GM19035 (cell line): Measurements from ENCODE around the gene POLR3H.

Experiments
- ATAC-seq: cut with Tn5 transposase; IDR thresholded peaks from one replicate; pipeline ENCODE4 v1.9.1; 2021; ENCODE audit not compliant: unreplicated experiment

POLR3H gene

DNA sequence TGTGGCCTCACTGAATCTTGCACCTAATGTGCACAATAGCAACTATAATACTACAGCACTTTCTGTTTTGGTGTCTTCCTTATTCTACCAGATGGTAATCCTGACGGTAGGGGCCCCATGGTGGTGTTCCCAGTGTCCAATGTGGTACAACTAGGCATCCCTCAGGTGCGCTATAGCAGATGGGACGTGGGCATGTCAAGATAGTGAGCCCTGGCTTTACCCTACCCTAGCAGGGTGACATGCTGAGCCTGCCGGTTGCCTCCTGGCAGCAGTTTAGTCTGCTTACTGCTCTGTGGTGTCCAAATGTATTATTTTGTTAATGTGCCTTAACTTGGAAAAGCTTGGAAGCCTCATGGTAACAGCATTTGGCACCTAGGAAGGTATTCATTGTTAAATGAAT, 56.2 kb downstream of the POLR3H start:
- no peak for ATAC-seq

GRCh38 chr22:41487037-41487935, 57.0 kb downstream of the POLR3H start:
- ATAC-seq, result no peak

- no peak for ATAC-seq
Observed at GRCh38 chr22:41485033-41485432, 59.2 kb downstream of the POLR3H start.

DNA sequence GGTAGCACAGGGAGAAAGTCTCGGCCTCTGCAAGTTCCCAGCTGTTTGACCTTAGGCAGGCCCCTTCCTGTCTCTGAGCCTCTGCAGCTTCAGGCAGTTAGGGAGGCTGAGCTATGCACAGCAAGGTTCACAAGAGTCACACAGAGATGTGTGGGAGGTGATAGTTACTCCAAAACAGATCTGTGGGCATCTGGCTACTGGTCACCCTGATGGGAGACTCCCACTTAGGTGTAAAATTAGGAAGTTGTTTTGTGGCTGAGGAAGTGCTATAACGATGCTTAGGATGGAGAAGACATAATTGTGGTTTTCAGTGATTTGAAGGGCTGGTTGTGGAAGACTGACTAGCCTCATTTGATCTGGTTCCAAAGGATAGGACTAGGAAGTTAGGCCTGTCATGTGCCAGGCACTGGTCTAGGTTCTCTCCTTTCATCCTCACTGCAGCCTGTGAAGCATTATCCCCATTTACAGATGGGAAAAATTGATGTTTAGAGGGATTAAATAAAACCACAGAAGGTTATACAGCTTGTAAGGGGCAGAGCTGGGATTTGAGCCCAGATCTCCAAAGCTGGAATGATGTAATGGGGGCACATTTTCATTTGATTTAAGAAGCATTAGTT, 61.8 kb downstream of the POLR3H start:
- no peak for ATAC-seq

DNA sequence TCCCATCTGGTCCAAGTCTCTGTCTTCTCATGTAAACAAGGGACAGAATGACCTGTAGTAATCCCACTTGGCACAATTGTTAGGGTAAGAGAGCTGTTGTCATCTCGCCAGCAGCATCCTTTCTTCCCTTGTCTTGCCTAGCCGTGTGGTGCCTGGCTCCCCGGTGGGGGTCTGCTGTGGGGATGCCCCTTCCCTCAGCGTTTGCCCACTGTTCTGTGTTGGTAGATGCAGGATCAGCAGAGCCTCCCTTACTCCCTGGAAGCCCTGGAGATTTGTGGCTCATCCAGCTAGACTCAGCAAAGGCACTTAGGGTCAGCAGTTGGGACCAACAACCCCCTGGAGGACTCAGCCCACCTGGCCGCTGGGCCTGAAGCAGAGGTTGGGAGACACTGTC, 62.3 kb downstream of the POLR3H start:
- ATAC-seq, result no peak

DNA sequence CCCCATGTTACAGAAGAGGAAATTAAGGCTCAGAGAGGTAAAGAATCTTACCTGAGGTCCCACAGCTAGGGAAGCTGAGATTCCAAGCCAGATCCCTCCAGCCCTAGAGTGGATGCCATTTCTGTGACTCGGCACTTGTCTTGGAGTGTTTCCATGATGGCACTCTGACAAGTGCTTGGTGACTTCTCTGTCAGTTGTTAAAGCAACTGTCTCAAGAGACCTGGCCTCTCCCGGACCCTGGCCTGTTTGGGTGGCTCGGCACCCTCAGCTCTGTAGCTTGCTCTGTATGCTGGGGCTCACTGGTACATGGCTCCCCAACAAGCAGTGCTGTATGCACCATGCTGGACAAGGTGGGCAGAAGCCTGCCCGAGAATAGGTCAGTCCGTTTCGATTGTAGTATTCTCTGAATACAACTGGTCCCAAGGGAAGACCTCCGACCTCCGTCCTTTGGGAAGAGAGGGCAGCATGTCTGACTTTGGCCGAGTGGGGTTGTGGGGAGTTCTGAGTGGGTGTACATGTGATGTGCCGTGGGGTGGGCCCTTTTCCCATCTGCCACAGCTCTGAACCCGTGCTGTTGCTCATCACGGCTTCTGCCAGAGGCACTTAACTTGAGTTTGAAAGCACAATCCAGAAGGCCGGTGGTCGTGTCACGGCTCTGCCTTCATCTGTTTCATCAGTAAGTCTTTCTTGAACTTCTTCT, 63.0 kb downstream of the POLR3H start:
- no peak for ATAC-seq

- no peak for ATAC-seq
Observed at GRCh38 chr22:41480397-41480735, 63.9 kb downstream of the POLR3H start.

- no peak for ATAC-seq
Observed at GRCh38 chr22:41479671-41480396, 64.4 kb downstream of the POLR3H start.

DNA sequence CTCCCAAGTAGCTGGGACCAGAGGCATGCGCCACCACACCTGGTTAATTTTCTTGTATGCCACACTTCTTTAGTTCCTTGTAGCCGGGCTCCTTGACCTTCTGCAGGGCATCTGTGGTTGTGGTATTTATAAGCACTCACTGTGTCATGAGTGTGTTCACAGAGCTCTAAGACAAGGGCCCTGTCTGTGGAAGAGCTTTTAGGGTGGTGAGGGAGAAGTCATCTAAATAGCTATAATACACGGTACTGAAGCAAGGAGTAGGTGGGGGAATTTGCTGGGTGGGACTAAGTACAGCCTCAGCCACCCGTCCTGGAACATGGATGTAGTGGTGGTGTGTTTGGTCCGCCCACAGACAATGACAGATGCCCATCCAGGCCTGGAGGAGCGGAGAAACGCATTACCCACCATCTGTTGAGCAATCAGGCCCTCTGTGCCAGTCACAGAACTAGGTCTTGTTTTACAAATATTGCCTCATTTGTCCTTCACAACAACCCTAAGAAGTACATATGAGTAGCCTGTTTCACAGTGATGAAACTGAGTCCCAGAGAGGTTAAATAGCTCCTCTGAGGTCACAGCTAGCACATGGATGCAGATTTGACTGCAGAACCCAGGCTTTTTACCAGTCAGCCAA, 65.3 kb downstream of the POLR3H start:
- no peak for ATAC-seq

DNA sequence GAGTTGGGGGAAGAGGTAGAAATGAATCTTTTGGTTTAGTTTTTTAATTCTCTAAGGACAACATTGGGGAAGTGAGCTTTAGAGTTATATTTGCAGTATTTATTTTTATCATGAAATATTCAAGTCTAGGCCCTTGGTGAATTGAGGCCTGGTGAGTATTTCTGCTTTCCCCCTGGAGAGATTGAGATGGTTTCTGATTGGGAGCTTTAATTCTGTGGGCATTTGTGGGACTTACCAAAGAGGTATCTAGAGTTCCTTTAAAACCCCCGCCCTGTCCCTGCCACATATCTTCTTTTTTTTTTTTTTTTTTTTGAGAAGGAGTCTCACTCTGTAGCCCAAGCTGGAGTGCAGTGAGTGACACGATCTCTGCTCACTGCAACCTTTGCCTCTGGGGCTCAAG, 65.8 kb downstream of the POLR3H start:
- ATAC-seq, result no peak
